ENCODE results near the gene NNMT.

Gene NNMT

DNA sequence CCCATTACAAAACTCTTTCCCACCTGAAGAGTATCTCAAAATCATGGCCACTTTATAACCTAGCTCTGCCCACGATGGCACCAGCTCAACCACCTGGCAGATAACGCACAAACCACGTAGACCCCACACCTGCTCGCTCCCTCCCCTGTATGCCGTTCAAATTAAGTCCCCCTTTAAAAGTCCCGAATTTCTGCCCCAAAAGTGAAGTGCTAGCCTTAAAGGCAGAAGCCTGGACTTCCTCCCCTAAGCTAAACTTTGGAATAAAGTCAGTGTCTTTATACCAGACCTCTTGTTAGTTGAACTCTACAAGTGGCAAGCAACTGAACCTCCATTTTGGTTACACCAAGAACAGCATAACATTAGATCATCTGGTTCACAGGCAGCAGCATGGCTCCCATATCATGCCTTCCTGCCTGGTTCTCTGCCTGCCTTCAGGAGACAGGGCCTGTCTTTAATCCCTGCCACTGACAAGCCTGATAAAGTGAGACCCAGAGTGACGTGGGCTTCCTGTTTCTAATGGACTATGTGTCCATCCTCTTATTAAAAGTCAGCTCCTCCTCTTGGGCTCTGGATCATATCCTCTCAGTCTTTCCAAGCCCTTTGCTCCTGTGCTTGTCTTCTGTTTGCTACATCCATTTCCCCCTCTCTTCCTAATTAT, 32.6 kb upstream of the NNMT start:
- no peak for DNase-seq

DNA sequence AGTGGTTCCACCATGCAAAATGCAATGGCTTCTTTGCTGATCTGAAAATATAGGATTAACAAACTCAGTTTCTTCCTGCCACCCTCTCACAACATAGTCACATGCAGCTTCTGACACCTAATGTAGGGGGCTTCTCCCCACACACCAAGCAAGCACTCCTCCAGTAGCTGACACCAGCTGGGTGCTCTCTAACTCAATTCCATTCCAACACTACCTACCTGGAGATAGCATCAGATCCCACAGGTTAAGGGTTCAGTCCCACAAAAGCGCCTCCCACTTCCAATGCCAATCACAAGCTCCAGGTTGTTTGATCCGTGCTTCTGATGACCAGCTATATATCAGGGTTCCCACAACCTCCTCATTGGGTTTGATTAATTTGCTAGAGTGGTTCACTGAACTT, 31.8 kb upstream of the NNMT start:
- no peak for DNase-seq

DNA sequence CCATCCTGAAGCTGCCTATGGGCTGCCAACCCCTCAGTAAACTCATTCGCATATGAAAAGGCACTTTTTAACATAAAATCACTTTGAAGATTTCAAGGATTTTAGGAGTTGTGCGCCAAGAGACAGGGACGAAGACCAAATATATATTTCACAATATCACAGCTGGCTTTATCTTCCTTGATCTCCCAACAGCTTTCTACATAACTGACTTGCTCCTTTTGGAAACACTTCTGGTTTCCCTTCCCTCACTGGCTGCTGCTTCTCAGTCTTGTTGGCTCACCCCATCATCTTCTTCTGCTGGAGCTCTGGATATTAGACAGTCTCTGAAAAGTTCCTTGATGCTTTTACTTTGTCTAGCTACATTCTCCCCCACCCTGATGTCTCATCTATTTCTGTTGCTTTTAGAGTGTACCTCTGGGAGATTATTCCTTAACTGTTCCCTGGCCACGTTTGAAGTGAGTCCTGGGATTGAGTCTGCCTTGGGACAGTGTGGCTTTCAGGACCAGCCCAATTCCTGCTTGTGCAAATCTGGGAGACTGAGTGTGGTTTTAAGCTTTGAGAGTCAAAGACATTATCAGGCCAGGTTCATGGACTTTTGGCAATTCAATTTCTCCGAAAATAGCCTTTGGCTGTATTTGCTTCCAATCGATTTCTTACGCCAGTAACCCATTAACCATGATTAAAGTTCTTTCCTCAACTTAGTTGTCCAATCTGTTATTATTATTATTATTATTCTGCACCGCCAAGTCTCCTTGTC, 30.9 kb upstream of the NNMT start:
- DNase-seq = no peak

DNA sequence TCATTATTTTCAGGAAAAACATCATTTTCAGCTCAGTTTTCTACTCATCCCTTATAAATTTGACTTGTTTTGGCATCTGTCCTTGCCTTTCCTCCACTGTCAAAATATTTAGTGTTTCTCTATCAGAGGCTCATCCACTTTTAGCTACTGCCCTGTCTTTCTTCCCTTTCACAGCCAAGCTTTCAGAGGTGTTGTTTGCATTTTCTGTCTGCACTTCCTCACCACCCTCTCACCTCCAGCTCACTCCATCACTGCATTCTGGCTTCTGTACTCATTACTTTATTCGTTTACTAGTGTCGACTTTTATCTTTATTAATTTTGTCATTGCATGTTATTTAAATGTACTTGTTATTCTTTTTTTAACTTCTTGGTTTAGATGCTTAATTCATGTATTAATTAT, 26.7 kb upstream of the NNMT start:
- no peak for DNase-seq

DNA sequence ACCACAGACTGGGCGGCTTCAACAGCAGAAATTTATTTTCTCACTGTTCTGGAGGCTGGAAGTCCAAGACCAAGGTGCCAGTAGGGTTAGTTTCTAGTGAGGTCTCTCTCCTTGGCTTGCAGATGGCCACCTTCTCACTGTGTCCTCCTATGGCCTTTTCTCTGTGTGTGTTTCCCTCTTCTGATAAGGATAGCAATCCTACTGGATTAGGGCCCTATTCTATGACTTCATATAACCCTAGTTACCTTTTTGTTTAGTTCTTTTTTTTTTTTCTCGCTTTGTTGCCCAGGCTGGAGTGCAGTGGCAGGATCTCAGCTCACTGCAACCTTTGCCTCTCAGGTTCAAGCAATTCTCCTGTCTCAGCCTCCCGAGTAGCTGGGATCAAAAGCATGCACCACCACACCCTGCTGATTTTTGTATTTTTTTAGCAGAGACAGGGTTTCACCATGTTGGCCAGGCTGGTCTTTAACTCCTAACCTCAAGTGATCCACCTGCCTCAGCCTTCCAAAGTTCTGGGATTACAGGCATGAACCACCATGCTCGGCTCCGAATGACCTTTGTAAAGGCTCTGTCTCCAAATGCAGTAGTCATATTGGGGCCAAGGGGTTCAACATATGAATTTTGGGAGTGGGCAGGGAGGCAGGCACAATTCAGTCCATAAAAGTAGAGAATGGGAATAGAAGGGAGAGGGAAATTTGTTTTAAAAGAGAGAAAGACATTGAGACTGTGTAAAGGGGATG, 25.5 kb upstream of the NNMT start:
- peak; percentile 37 for DNase-seq

DNA sequence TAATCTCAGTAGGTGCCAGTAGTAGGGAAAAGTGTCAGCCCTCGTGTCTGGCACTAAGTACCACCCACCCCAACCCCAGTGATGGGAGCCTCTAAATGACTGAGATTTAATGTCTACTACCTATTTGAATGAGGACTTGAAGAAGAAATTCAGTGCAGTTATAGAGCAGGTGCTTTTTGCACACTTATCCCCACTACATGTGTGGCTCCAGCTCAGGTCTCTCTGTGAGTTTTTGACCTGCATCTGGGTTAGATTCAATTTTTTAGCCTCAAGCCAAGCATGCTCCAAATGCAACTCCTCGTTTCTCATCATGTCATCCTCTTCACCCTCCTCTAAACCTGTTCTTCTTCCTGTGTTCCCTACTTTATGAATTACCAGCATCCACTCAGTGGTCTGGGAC, 24.9 kb upstream of the NNMT start:
- DNase-seq = no peak

DNA sequence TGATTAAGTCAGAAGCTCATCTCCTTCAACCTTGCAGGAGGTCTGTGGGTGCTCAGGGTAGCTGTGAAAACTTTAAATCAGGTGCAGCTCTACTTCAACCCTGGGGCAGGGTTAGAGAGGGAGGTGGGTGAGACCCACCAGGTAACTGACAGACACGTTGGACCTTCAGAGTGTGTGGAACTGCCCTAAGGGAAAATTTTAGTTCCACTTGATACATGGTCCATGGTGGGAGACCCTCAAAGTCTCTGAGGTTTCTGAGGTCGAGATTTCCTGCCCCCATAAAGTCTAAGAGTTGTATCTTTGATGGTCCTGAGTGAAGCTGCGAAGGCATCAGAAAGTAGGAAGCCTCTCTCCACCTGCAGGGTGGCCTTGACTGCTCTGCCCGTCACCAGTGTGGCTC, 23.9 kb upstream of the NNMT start:
- DNase-seq = peak; percentile 30

DNA sequence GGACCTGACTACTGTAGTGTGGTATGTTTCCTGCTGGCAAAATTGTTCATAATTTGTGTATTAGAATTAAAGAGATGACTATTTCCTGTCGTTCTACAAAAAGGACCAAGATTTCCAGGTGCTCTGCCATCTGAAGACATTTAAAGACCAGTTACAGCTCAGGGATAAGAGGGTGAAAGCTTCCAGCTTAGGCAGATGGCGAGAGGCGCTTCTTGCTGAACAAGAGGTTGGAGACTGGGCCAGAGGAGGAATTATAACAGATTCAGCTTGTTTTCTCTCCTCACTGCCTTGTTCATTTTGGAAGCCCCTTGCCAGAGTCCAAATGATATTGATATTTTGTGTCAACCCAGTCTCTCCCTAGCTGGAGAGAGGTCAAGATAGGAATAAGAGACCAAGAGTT, 23.1 kb upstream of the NNMT start:
- peak; percentile 0 for DNase-seq

DNA sequence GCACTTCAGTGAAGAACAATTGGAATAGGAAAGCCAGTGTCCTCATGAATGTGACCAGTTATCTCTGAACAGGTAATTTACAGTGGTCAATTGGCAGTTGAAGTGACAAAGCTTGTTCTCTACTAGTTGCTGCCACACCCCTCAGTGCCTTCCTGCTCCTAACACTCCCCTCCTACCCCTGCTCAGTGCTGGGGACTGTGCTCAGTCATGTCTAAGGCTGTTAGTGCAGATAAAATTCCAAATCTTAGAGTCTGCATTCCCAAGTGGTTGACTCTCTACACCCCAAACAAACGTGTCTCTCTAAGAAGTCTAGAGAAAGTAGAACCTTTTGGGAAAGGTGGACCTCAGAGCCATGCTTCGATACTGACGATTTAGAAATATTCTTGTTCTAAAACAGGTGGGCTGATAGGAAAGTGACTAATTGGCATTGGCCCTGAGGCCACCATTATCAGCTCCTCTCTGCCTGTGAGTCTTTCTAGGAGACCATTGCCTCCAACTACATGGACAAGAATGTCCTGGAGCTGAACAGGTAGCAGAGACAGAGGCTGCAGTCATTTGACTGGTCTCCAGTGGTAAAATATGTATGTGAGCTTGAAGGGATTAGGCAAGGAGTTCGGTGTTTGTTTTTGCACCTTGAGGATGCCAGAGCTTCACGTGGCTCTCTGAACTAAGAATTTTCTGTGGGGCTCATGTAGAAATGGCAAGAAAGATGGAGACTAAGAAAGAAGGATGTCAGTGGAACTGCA, 22.1 kb upstream of the NNMT start:
- DNase-seq = peak; percentile 21

DNA sequence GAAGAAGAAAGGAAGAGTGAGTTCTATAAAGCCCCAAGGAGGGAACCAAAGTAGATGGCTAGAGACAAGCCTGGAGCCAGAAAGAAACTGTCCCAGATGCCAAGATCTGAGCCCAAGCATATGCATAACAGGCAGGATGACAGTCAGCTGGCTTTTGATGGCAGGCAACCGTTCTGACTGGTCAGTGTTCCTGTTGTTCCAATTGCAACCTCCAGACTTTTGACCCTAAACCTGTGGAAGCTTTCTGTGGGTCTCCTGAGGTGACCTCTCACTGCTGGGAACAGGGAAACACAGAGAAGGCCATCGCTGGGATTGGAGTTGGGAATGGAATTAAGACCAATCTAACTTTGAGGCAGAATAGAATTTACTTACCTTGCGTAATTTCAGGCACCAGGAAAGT, 21.6 kb upstream of the NNMT start:
- DNase-seq = peak; percentile 1

DNA sequence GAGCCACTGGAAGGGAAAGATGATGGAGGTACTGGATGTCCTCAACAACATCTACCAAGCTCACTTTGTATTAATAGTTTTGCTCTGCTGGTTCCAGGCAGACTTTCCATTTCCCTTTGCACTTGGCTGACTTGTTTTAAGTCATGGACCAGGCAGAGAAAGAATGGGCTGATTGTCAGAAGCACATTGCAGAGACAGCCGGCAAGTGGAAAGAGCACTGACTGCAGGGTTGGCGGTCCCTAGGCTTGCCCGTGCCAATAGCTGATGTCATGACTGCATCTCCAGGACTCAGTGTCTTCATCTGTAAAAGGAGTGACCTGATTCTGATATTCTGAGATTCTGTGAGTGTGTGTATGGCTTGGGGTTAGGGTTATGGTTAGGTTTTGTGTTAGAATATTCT, 20.9 kb upstream of the NNMT start:
- peak; percentile 9 for DNase-seq

DNA sequence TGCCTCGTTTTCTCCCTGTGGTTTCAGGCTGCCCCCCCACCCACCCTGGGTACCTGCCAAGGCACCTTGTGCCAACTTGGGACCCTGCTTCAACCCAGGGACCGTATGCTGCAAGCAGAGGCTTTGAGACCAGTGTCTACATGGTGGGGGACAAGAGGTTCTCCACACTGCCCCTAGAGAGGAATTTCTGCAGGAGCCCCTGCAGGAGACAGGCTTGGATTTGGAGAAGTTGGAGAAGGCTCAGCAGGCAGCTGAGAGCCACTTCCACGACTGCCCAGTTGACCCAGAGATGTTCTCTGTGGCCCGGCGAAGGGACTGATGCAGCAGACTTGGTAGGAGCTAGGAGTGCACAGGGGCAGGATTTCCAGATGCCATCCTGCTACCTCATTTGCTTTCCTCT, 20.1 kb upstream of the NNMT start:
- DNase-seq = peak; percentile 19

DNA sequence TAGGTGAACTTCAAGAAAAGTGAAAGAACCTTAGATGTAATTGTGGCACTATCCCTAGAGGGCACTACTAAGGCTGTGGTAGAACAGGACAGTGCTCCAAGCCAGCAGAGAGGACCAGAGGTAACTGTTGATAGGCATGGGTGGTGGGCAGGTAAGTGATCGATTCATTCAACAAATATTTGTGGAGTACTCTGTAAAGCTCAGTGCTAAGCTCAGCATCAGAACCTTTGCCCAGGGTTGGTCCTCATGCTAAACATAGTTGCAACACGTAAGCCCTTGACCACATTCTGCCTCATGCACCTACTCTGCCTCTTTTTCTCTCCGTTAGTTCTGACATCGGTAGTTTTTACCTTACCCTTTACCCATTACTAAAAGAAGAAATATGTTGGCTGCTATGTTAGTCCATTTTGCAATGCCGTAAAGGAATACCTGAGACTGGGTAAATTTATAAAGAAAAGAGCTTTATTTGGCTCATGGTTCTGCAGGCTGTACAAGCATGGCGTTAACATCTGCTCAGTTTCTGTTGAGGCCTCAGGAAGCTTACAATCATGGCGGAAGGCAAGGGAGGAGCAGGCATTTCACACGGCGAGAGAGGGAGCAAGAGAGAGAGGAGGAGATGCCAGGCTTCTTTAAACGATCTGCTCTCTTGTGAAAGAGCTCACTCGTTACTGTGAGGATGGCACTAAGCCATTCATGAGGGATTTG, 18.4 kb upstream of the NNMT start:
- DNase-seq = peak; percentile 7

DNA sequence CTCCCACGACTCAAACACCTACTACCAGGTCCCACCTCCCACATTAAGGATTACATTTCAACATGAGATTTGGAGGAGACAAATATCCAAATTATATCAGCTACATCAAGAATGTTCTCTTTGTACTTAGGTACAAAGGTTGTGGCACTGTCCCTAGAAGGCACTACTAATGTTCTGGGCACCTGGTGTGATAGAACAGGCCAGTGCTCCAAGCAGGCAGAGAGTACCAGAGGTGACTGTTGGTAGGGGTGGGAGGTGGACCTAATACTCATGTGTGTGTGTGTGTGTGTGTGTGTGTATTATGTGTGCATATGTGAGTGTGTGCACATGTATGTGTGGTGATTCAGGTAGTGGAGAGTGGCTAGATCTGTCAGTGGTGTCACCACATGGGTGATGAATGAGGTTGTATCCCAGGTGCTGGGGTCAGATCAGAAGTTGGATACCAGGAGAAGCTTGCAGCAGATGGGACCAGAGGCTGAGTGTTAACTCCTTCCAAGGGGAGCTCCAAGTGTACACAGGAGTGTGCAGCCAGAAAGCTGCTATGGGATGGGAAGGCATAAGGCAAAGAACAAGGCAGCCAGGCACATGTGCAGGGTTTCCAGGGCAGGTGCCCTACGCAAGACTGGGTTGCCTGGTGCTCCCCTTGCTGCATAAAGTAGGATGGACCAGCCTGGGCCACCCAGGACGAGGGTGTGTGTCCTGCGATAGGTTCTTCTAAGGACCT, 17.7 kb upstream of the NNMT start:
- no peak for DNase-seq

DNA sequence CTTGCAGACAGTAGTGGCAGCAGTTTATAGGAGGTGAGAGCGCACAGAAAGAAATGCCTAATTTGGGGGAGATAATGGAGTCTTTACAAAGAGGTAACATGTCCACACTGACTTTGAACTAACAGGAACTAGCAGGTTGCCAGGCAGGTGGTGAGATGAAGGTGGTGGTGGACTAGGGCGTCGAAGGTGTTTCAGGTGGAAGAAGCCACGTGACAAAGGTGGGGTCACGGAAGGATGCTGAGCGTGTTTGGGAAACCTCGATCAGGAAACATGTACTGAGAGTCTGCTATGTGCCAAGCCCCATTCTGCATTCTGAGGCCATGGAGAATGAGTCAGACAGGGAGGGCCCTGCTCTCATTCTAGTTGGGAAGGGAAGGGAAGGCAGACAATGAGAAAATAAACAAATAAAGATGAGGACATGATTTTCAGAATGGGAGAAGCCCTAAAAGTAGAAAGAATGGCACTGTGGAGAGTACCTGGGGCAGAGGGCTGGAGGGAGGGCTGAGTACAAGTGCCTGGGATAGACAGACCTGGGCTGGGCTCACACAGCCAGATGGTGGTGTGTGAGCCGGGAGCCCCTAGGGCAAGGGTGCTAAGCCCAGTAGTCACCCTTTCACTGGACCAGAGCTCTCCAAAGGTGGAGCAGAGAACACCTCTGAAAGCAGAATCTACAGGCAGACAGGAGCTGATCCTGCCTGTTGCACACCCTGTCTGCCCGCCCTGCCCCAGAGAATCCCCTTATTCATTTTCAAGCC, 16.2 kb upstream of the NNMT start:
- DNase-seq = no peak

DNA sequence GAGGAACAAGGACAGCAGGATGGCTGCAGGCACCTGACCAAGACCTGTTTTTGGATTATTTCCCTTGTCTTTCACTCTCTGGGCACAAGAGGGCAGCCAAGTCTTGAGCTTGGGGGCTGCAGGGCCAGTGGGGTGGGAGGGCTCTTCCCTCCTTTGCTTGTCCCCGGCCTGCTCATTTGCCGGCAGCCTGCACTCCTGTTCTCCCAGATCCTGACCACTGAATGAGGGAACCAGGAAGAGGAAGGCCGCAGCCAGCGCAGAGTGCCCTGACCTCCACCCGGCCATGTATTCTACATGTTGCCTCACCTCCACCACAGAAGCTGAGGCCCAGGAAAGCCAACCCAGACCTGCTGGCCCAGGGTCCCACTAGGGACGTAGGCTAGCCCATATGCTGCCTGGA, 15.5 kb upstream of the NNMT start:
- DNase-seq = no peak

DNA sequence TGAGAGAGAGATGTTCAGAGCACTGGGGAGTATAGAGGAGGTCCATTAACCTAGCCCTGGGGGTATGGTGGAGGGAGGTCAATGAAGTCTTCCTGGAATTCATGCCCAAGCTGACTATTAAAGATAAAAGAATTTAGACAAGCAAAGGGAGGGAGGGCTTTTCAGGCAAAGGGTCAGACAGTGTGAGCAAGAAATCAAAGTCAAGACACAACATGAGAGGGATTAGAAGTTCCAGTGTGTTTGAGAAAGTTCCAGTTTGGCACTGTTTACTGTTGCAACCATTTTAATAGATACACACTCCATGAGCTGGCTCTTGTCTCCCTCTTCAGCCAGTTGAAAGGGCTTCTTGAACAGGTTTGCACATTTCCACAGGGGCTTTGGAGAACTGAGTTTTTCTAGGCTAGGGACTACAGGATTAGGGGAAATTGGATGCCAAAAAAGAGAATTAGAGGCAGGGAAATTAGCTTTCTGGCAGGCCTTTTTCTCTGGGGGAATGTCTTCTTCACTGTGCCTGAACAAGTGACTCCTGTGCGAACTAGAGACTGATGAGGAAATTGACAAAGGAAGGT, 14.7 kb upstream of the NNMT start:
- DNase-seq = no peak

DNA sequence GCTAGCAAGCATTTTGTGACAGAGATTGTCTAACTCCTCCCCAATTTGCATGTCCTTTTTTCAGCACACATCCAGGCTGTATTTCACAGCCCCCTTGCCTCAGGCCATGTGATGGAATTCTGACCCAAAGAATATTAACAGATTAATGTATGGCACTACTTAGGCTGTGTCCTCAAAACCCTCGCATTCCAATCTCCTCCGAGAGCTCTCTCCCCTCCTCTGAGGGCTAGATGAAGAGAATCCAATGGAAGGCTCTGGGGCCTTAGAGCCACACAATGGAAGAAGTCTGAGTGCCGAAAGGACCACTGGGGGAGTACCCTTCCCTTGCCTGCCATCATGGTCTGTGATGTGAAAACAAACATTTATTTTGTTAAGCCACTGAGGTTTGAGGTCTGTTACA, 13.7 kb upstream of the NNMT start:
- DNase-seq = no peak

DNA sequence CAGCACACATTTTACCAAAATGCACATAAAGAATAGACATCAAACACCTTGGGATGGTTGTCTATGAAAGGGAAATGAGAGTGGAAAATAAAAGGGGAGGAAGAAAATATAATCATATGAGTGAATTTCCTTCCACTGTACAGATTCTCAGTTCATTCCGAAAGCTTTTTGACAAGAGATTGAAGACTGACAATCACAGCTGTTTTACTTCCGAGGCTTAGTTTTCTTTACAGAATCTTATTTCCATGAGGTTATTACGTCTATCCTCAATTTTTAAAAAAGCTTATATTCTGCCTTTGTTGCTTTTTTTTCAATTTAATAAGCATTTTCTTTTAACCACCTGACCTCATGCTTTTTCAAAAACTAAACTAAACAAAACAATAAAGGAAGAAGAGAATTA, 12.8 kb upstream of the NNMT start:
- DNase-seq = no peak

DNA sequence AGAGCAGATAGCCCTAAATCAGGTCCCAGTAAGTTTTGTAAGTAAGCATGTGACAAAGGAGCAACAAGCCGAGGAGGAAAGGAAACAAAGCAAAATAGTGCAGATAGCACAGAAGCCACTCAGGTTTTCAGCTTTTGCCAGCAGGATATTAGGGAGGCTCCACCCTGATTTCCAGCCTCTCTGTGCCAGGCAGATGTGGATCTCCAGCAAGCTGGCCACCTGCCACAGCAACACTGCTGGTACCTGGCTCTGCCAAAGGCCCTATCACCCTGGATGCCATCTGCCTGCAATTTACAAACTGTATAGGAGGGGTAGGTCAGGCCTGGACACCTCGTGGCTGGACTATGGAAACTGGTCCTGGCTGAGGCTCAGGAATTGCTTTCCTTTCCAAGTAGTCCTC, 12.2 kb upstream of the NNMT start:
- no peak for DNase-seq

DNA sequence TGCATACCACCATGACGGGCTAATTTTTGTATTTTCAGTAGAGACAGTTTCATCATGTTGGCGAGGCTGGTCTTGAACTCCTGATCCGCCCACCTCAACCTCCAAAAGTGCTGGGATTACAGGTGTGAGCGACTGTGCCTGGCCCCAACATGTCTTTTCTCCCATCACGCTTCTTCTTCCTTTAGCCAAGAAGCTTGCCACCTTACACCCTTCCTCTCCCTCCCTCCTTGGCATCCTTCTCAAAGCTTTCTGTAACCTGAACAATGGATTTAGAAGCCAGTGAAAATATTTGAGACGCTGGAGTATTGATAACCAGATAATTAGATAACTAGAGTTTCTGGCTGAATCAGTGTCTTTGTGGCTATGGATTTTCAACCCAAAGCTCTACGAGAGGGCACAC, 11.3 kb upstream of the NNMT start:
- DNase-seq = no peak

All from activated CD8-positive, alpha-beta memory T cell treated with anti-CD3 and anti-CD28 coated beads for 24 hours (primary cell).